Uterus (tissue), 2 donors: Measurements from ENCODE around the gene BAZ2A.

ENCODE experiments used
- POLR2A ChIP-seq, 2 donors: fragments of 450-650 bp; IDR thresholded peaks; one replicate each; pipeline ENCODE4 v1.6.1; 2016; ENCODE audit warnings: antibody characterized with exemption in 2 of 2, mild to moderate bottlenecking in 1 of 2, moderate library complexity in 1 of 2
- TF ChIP-seq, protein P1 (sequence below), 4 experiments: fragments of 200-600 bp in 2 of 4; fragments of 450-650 bp in 2 of 4; sonication (generic) in 2 of 4; IDR thresholded peaks; one replicate each; pipeline ENCODE4 v1.5.1; 2016 to 2019; ENCODE audit warnings: antibody characterized with exemption in 4 of 4, mild to moderate bottlenecking in 2 of 4, moderate library complexity in 1 of 4

DNA sequence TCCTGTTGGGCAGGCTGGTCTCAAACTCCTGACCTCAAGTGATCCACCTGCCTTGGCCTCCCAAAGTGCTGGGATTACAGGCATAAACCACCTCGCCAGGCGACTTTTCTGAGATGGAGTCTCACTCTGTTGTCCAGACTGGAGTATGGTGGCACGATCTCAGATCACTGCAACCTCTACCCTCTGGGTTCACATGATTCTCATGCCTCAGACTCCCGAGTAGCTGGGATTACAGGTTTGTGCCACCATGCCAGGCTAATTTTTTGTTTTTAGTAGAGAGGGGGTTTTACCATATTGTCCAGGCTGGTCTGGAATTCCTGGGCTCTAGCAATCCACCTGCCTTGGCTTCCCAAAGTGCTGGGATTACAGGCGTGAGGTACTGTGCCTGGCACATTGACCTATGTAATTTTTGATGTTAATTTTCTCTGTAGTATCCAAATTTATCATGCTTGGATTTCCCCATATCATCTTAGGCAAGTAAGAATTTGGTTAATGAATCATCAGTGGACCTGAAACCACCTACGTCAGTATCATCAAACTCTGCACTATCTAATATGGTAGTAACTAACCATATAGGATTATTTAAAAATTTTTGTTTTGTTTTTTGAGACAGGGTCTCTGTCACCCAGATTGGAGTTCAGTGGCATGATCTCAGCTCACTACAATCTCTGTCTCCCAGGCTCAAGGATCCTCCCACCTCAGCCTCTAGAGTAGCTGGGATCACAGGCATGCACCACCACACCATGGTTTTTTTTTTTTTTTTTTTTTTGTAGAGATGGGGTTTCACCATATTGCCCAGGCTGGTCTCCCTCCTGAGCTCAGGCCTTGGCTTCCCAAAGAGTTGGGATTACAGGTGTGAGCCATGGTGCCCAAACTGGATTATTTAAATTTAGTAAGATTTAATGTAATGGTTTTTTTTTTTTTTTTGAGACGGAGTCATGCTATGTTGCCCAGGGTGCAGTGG, 27.6 kb upstream of the BAZ2A start:
- TF ChIP-seq, protein P1, sequence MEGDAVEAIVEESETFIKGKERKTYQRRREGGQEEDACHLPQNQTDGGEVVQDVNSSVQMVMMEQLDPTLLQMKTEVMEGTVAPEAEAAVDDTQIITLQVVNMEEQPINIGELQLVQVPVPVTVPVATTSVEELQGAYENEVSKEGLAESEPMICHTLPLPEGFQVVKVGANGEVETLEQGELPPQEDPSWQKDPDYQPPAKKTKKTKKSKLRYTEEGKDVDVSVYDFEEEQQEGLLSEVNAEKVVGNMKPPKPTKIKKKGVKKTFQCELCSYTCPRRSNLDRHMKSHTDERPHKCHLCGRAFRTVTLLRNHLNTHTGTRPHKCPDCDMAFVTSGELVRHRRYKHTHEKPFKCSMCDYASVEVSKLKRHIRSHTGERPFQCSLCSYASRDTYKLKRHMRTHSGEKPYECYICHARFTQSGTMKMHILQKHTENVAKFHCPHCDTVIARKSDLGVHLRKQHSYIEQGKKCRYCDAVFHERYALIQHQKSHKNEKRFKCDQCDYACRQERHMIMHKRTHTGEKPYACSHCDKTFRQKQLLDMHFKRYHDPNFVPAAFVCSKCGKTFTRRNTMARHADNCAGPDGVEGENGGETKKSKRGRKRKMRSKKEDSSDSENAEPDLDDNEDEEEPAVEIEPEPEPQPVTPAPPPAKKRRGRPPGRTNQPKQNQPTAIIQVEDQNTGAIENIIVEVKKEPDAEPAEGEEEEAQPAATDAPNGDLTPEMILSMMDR (IDR thresholded peaks at IDR 0.05) = no peak
- TF ChIP-seq POLR2A (IDR thresholded peaks at IDR 0.05) = no peak
